Activated CD8-positive, alpha-beta memory T cell treated with anti-CD3 and anti-CD28 coated beads, Interleukin-2, amount 10 ng/mL, durations not matched to agents 7 days and 5 days (primary cell): ENCODE data around the gene PEDS1. TPM values are rescaled to one million over a fixed set of nuclear protein-coding genes. Genes with fewer than 3 reads are reported as not detected.
"Not testable (repeated sequence)": the region's sequence is repeated elsewhere in the genome, so short reads cannot be mapped to it uniquely, and the experiment has no call there.

Source experiments
- ATAC-seq: fragments of 150-1000 bp; cut with Tn5 transposase; one replicate; pipeline ENCODE4 v1.10.0; 2021; ENCODE audit warnings: moderate library complexity
- CTCF ChIA-PET: fragments of 350-600 bp; sonication (Branson Sonifier 250); formaldehyde crosslinking; loops from one replicate; lab custom pipeline; 2021; ENCODE audit warnings: antibody characterized with exemption; lab: Charles Lee
- DNase-seq: peaks from one replicate; pipeline ENCODE4 v3.0.0-alpha.2; 2020
- H3K27ac Mint-ChIP-seq: one replicate; pipeline ENCODE4 v1.8.0; 2021; ENCODE audit warnings: mild to moderate bottlenecking, mixed read lengths
- H3K27me3 Mint-ChIP-seq: one replicate; pipeline ENCODE4 v1.8.0; 2021; ENCODE audit warnings: mixed read lengths
- H3K36me3 Mint-ChIP-seq: one replicate; pipeline ENCODE4 v1.8.0; 2021; ENCODE audit warnings: mild to moderate bottlenecking, mixed read lengths
- H3K4me1 Mint-ChIP-seq: one replicate; pipeline ENCODE4 v1.8.0; 2021; ENCODE audit warnings: mixed read lengths
- H3K4me3 Mint-ChIP-seq: one replicate; pipeline ENCODE4 v1.8.0; 2021; ENCODE audit warnings: mild to moderate bottlenecking, moderate library complexity, mixed read lengths
- H3K9me3 Mint-ChIP-seq: one replicate; pipeline ENCODE4 v1.8.0; 2022; ENCODE audit warnings: low read depth, mixed read lengths
- total RNA-seq, 2 experiments: library from RNA; stranded (reverse); gene quantifications; one replicate each; pipeline ENCODE4 v1.2.3, GENCODE V29; 2021

The PEDS1 gene
- total RNA-seq, 2 experiments from 2014 or later, result 24.2 to 25.4 TPM

DNA sequence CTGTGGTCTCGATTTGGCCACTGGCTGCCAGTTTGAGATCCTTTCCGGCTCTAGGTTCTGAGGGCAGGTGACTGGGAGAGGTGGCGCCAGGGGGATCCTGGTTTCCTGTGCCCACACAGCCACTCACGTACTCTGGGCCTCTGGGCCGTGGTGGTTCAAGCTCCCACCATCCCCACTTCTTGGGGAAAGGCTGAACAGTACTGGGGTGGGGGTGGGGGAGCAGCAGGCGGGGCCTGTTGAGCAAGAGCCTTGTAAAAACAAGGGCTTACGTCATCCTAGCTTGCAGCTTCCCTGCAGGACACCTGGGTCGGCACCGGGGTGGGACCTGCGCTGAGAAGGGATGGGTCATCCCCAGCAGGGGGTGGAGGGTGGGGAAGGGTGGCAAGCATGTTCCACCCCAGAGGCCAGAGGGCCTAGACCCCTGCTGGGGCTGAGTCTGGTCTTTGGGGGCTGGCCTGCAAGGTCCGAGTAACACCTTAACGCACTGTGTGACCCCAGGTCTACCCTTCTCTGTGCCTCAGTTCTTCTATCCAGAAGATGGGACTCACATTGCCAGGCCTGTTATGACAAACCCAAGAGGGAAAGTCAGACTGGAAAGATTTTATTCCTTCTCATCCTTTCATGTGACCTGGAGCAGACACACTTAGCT lies 34.0 kb upstream of the PEDS1 start:
- H3K27ac Mint-ChIP-seq, result no peak overlapping the region
- no peak overlapping the region for H3K4me3 Mint-ChIP-seq
- CTCF ChIA-PET, result interaction anchor here (0.7 to 6.1 kb wide), 13 partner anchors 10 to 448 kb away, joined by 3 to 154 read pairs (median 4); no protein-coding TSS in a partner anchor
- H3K27me3 Mint-ChIP-seq, result peaks cover 27% of the 10 kb centered on the region
- DNase-seq (no peak), ATAC-seq (no peak)
- no peaks in the 10 kb centered on the region for H3K9me3 Mint-ChIP-seq
- peaks cover 3% of the 10 kb centered on the region for H3K4me1 Mint-ChIP-seq
- H3K36me3 Mint-ChIP-seq, result no peaks in the 10 kb centered on the region

DNA sequence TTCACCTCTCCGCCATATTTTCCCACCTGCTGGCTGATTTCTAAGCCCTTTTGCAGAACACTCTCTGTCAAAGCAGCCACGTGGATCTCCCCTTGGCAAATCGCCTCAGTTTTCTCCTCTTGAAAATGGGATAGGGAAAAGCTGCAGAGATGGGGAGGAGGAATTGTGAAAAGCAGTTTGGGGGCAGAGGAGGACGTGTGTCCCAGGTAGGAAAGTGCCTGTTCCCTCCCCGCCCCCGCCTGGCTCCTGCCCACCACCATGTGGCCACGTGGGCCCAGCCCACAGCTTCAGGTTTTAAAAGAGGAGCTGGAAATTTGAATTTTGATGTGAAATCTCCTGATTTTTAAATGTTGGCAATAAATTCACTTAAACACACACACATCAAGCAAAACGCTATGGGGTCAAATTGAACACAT lies 33.5 kb upstream of the PEDS1 start:
- Mint-ChIP-seq H3K27ac (no peak overlapping the region), H3K4me3 (no peak overlapping the region), H3K4me1 (peaks cover 3% of the 10 kb centered on the region), H3K27me3 (peaks cover 27% of the 10 kb centered on the region), H3K36me3 (no peaks in the 10 kb centered on the region), H3K9me3 (no peaks in the 10 kb centered on the region)
- CTCF ChIA-PET, result interaction anchor here (0.7 to 6.1 kb wide), 7 partner anchors 9 to 449 kb away, joined by 3 to 154 read pairs (median 4); no protein-coding TSS in a partner anchor
- DNase-seq, result no peak
- no peak for ATAC-seq

GRCh38 chr20:50186151-50186885 lies 32.8 kb upstream of the PEDS1 start:
- CTCF ChIA-PET, result interaction anchor here (0.6 to 6.1 kb wide), 13 partner anchors 9 to 338 kb away, joined by 3 to 154 read pairs (median 3); no protein-coding TSS in a partner anchor
- H3K27me3 Mint-ChIP-seq, result peaks cover 27% of the 10 kb centered on the region
- peaks cover 3% of the 10 kb centered on the region for H3K4me1 Mint-ChIP-seq
- H3K36me3 Mint-ChIP-seq, result no peaks in the 10 kb centered on the region
- no peak overlapping the region for H3K4me3 Mint-ChIP-seq
- H3K9me3 Mint-ChIP-seq, result no peaks in the 10 kb centered on the region
- ATAC-seq, result no peak
- no peak overlapping the region for H3K27ac Mint-ChIP-seq
- DNase-seq, result peak; percentile 90

DNA sequence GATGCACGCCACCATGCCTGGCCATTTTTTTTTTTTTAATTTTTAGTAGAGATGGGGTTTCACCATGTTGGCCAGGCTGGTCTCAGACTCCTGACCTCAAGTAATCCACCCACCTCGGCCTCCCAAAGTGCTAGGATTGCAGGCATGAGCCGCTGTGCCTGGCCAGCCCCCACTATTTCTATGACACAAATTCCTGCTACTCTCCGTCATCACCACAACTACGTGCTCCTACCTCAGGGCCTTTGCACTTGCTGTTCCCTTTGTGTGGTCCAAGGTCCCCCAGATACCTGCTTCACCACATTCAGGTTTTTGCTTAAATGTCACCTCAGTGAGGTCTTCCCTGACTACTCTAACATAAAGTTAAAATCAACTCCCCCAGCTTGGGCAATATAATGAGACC lies 31.9 kb upstream of the PEDS1 start:
- no peak for ATAC-seq
- Mint-ChIP-seq H3K36me3 (no peaks in the 10 kb centered on the region), H3K9me3 (no peaks in the 10 kb centered on the region), H3K27me3 (peaks cover 27% of the 10 kb centered on the region), H3K4me3 (no peak overlapping the region), H3K27ac (no peak overlapping the region), H3K4me1 (peaks cover 3% of the 10 kb centered on the region)
- CTCF ChIA-PET, result interaction anchor here (0.6 to 4.8 kb wide), 10 partner anchors 8 to 338 kb away, joined by 3 to 42 read pairs (median 3); no protein-coding TSS in a partner anchor
- DNase-seq, result no peak

- H3K27ac Mint-ChIP-seq, result no peak overlapping the region
- ATAC-seq (no peak), DNase-seq (no peak)
- peaks cover 27% of the 10 kb centered on the region for H3K27me3 Mint-ChIP-seq
- H3K9me3 Mint-ChIP-seq, result no peaks in the 10 kb centered on the region
- H3K36me3 Mint-ChIP-seq, result no peaks in the 10 kb centered on the region
- H3K4me1 Mint-ChIP-seq, result peaks cover 3% of the 10 kb centered on the region
- no peak overlapping the region for H3K4me3 Mint-ChIP-seq
- CTCF ChIA-PET, result interaction anchor here (1.2 to 7.4 kb wide), 10 partner anchors 13 to 397 kb away, joined by 3 to 56 read pairs (median 8); partner anchors contain the start of gene SNAI1
These were observed 28.8 kb upstream of the PEDS1 start for GRCh38 chr20:50182346-50182745.

GRCh38 chr20:50181344-50181743 lies 27.8 kb upstream of the PEDS1 start:
- Mint-ChIP-seq H3K4me3 (no peak overlapping the region), H3K27ac (no peak overlapping the region), H3K36me3 (no peaks in the 10 kb centered on the region), H3K27me3 (peaks cover 27% of the 10 kb centered on the region), H3K9me3 (no peaks in the 10 kb centered on the region), H3K4me1 (peaks cover 1% of the 10 kb centered on the region)
- DNase-seq (no peak), ATAC-seq (no peak)
- CTCF ChIA-PET, result interaction anchor here (0.7 to 7.4 kb wide), 9 partner anchors 12 to 282 kb away, joined by 3 to 56 read pairs (median 3); no protein-coding TSS in a partner anchor

- not testable (repeated sequence) for H3K4me3 Mint-ChIP-seq, ATAC-seq, H3K27me3 Mint-ChIP-seq, H3K4me1 Mint-ChIP-seq, H3K36me3 Mint-ChIP-seq, DNase-seq, H3K9me3 Mint-ChIP-seq, H3K27ac Mint-ChIP-seq
- CTCF ChIA-PET, result interaction anchor here (0.7 to 7.4 kb wide), 33 partner anchors 8 to 413 kb away, joined by 3 to 56 read pairs (median 4); partner anchors contain the start of genes CEBPB and PEDS1
These were observed 25.1 kb upstream of the PEDS1 start for GRCh38 chr20:50178672-50179071.

GRCh38 chr20:50175938-50176933 lies 22.7 kb upstream of the PEDS1 start:
- DNase-seq (no peak), ATAC-seq (no peak)
- H3K4me1 Mint-ChIP-seq, result peaks cover 7% of the 10 kb centered on the region
- H3K27me3 Mint-ChIP-seq, result peaks cover 6% of the 10 kb centered on the region
- CTCF ChIA-PET, result interaction anchor here (1.0 to 7.4 kb wide), 7 partner anchors 11 to 460 kb away, joined by 3 to 54 read pairs (median 26); no protein-coding TSS in a partner anchor
- H3K36me3 Mint-ChIP-seq, result no peaks in the 10 kb centered on the region
- no peaks in the 10 kb centered on the region for H3K9me3 Mint-ChIP-seq
- H3K27ac Mint-ChIP-seq, result no peak overlapping the region
- H3K4me3 Mint-ChIP-seq, result no peak overlapping the region

- Mint-ChIP-seq H3K27ac (no peak overlapping the region), H3K27me3 (peaks cover 7% of the 10 kb centered on the region), H3K36me3 (no peaks in the 10 kb centered on the region), H3K4me1 (peaks cover 7% of the 10 kb centered on the region), H3K4me3 (no peak overlapping the region), H3K9me3 (no peaks in the 10 kb centered on the region)
- no peak for DNase-seq
- no peak for ATAC-seq
- CTCF ChIA-PET, result interaction anchor here (9.5 kb wide), 1 partner anchor 194 kb away, joined by 100 read pairs; no protein-coding TSS in a partner anchor
These were observed 20.9 kb upstream of the PEDS1 start for GRCh38 chr20:50174456-50174855.

- no peak for DNase-seq
These were observed 19.0 kb upstream of the PEDS1 start for GRCh38 chr20:50172347-50173013.

DNA sequence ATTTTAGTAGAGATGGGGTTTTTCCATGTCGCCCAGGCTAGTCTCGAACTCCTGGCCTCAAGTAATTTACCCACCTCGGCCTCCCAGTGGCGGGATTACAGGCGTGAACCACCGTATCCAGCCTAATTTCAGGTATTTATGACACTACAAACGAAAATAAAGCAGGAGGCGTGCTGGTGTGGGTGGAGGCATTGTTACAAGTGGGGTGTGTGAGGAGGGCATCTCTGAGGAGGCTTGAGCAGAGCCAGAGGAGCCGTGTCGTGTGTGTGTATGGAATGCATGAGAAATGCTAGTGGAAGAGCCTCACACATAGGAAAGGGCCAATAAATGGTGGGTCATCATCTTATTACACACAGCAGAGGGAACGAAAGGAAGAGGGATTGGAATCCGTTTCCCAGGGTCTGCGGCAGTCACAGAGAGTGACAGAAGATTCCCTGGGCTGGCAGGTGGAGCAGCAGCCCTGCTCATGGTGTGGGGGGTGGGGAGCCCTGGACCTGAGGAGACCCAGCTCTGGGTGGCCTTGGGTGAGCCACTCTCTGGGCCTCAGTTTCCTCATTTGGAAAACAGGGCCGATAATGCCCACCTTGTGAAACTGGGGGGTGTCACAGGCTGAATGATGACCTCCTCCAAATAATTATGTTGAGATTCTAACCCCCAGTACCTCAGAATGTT lies 17.2 kb upstream of the PEDS1 start:
- ATAC-seq (no peak), DNase-seq (no peak)
- Mint-ChIP-seq H3K27ac (no peak overlapping the region), H3K4me3 (no peak overlapping the region), H3K9me3 (no peaks in the 10 kb centered on the region), H3K36me3 (no peaks in the 10 kb centered on the region), H3K27me3 (peaks cover 9% of the 10 kb centered on the region), H3K4me1 (peaks cover 17% of the 10 kb centered on the region)
- CTCF ChIA-PET, result interaction anchor here (1.1 to 9.5 kb wide), 11 partner anchors 8 to 301 kb away, joined by 3 to 135 read pairs (median 16); partner anchors contain the start of gene PEDS1

More at GRCh38 chr20:50172347-50173013, 19.0 kb upstream of the PEDS1 start:
- peaks cover 9% of the 10 kb centered on the region for H3K27me3 Mint-ChIP-seq
- no peak overlapping the region for H3K4me3 Mint-ChIP-seq
- peak; percentile 7 for ATAC-seq
- peaks cover 9% of the 10 kb centered on the region for H3K4me1 Mint-ChIP-seq
- H3K27ac Mint-ChIP-seq, result no peak overlapping the region
- H3K36me3 Mint-ChIP-seq, result no peaks in the 10 kb centered on the region
- no peaks in the 10 kb centered on the region for H3K9me3 Mint-ChIP-seq
- CTCF ChIA-PET, result interaction anchor here (1.2 to 9.5 kb wide), 4 partner anchors 19 to 192 kb away, joined by 7 to 135 read pairs (median 54); partner anchors contain the start of gene PEDS1
